HepG2 (cell line): ENCODE results near the gene CAMK2G. TPM values are rescaled to one million over a fixed set of nuclear protein-coding genes. Genes with fewer than 3 reads are reported as not detected.

Experiments used
- BCLAF1 ChIP-seq: fragments of 450-650 bp; IDR thresholded peaks from 2 replicates; pipeline ENCODE4 v1.6.1; 2017; ENCODE audit warnings: mild to moderate bottlenecking
- GABPB1 ChIP-seq: IDR thresholded peaks from 2 replicates; pipeline ENCODE4 v1.6.1; 2016; ENCODE audit warnings: mild to moderate bottlenecking, missing genetic modification reagents, moderate library complexity, missing compliant biosample characterization
- PHF8 ChIP-seq: sonication (generic); formaldehyde crosslinking; IDR thresholded peaks from 2 replicates; pipeline ENCODE4 v1.5.0; 2020; ENCODE audit warnings: missing genetic modification reagents
- YEATS4 ChIP-seq: sonication (generic); formaldehyde crosslinking; IDR thresholded peaks from 2 replicates; pipeline ENCODE4 v1.4.0; 2020; ENCODE audit warnings: missing genetic modification reagents, borderline replicate concordance
- ZBTB14 ChIP-seq: sonication (generic); formaldehyde crosslinking; IDR thresholded peaks from 2 replicates; pipeline ENCODE4 v1.4.0; 2020; ENCODE audit warnings: missing genetic modification reagents
- ZNF235 ChIP-seq: sonication (generic); formaldehyde crosslinking; IDR thresholded peaks from 2 replicates; pipeline ENCODE4 v1.8.1; 2023; ENCODE audit warnings: mild to moderate bottlenecking, missing genetic modification reagents, borderline replicate concordance
- ZNF782 ChIP-seq: sonication (generic); formaldehyde crosslinking; IDR thresholded peaks from 2 replicates; pipeline ENCODE4 v1.4.0; 2020; ENCODE audit warnings: missing genetic modification reagents, mild to moderate bottlenecking, borderline replicate concordance
- ZNF850 ChIP-seq: sonication (generic); formaldehyde crosslinking; conservative IDR thresholded peaks from 2 replicates; pipeline ENCODE4 v1.9.0; 2021; ENCODE audit warnings: mild to moderate bottlenecking, missing genetic modification reagents
- ZSCAN9 ChIP-seq: IDR thresholded peaks from 2 replicates; pipeline ENCODE4 v1.6.1; 2016; ENCODE audit warnings: borderline replicate concordance
- polyA plus RNA-seq, 8 experiments: library from polyadenylated mRNA; depleted of rRNA in 3 of 8; stranded (reverse) in 7 of 8; unstranded in 1 of 8; fragments of >200 nt; fragmentation: Illumina TruSeq in 4 of 8; extraction: Trizol in 4 of 8; gene quantifications; 2 replicates each; pipeline versions ENCODE4 v1.2.1 to v1.2.3, GENCODE V29; 2011 to 2016; ENCODE audit warnings: low read depth in 4 of 8, missing spikeins in 1 of 8, mixed read lengths in 1 of 8; ENCODE audit not compliant: insufficient read depth in 1 of 8
- total RNA-seq, 5 experiments: library from RNA; depleted of rRNA; stranded (reverse); fragments of >200 nt; fragmentation: Illumina TruSeq; extraction: Trizol; gene quantifications; 2 replicates each; pipeline ENCODE4 v1.2.3, GENCODE V29; 2016; ENCODE audit warnings: low read depth in 1 of 5
- TF ChIP-seq, protein P1 (sequence below): sonication (generic); formaldehyde crosslinking; IDR thresholded peaks from 2 replicates; pipeline ENCODE4 v1.4.0; 2020; ENCODE audit warnings: missing genetic modification reagents, borderline replicate concordance
- TF ChIP-seq, protein P2 (sequence below): sonication (generic); formaldehyde crosslinking; IDR thresholded peaks from 2 replicates; pipeline ENCODE4 v1.4.0; 2020; ENCODE audit warnings: missing genetic modification reagents, borderline replicate concordance
- TF ChIP-seq, protein P3 (sequence below): sonication (generic); formaldehyde crosslinking; conservative IDR thresholded peaks from 2 replicates; pipeline ENCODE4 v1.4.0; 2020; ENCODE audit warnings: missing genetic modification reagents
- TF ChIP-seq, protein P4 (sequence below): sonication (generic); formaldehyde crosslinking; IDR thresholded peaks from 2 replicates; pipeline ENCODE4 v1.4.0; 2020; ENCODE audit warnings: missing genetic modification reagents

CAMK2G gene
- total and polyA plus RNA-seq, 2 of the 13 experiments (the other 11 are each of a cell fraction or from before 2014, with no cell fraction given): 15.9 to 18.8 TPM

GRCh38 chr10:73785721-73786511, 88.4 kb downstream of the CAMK2G start (continued):
- TF ChIP-seq, protein P1, sequence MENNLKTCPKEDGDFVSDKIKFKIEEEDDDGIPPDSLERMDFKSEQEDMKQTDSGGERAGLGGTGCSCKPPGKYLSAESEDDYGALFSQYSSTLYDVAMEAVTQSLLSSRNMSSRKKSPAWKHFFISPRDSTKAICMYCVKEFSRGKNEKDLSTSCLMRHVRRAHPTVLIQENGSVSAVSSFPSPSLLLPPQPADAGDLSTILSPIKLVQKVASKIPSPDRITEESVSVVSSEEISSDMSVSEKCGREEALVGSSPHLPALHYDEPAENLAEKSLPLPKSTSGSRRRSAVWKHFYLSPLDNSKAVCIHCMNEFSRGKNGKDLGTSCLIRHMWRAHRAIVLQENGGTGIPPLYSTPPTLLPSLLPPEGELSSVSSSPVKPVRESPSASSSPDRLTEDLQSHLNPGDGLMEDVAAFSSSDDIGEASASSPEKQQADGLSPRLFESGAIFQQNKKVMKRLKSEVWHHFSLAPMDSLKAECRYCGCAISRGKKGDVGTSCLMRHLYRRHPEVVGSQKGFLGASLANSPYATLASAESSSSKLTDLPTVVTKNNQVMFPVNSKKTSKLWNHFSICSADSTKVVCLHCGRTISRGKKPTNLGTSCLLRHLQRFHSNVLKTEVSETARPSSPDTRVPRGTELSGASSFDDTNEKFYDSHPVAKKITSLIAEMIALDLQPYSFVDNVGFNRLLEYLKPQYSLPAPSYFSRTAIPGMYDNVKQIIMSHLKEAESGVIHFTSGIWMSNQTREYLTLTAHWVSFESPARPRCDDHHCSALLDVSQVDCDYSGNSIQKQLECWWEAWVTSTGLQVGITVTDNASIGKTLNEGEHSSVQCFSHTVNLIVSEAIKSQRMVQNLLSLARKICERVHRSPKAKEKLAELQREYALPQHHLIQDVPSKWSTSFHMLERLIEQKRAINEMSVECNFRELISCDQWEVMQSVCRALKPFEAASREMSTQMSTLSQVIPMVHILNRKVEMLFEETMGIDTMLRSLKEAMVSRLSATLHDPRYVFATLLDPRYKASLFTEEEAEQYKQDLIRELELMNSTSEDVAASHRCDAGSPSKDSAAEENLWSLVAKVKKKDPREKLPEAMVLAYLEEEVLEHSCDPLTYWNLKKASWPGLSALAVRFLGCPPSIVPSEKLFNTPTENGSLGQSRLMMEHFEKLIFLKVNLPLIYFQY (CRISPR knock-in tag): no peak
- TF ChIP-seq ZNF782 (CRISPR knock-in tag): 0 out of 2 replicates have a peak, but pooled peaks have one; percentile 7
- peak; percentile 23; the same call in 1 of the 2 replicates for TF ChIP-seq YEATS4 (CRISPR knock-in tag)
- TF ChIP-seq ZBTB14 (CRISPR knock-in tag): peak; percentile 91
- TF ChIP-seq BCLAF1: no peak
- no peak for TF ChIP-seq ZSCAN9
- TF ChIP-seq, protein P2, sequence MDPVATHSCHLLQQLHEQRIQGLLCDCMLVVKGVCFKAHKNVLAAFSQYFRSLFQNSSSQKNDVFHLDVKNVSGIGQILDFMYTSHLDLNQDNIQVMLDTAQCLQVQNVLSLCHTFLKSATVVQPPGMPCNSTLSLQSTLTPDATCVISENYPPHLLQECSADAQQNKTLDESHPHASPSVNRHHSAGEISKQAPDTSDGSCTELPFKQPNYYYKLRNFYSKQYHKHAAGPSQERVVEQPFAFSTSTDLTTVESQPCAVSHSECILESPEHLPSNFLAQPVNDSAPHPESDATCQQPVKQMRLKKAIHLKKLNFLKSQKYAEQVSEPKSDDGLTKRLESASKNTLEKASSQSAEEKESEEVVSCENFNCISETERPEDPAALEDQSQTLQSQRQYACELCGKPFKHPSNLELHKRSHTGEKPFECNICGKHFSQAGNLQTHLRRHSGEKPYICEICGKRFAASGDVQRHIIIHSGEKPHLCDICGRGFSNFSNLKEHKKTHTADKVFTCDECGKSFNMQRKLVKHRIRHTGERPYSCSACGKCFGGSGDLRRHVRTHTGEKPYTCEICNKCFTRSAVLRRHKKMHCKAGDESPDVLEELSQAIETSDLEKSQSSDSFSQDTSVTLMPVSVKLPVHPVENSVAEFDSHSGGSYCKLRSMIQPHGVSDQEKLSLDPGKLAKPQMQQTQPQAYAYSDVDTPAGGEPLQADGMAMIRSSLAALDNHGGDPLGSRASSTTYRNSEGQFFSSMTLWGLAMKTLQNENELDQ (CRISPR knock-in tag): no peak
- TF ChIP-seq, protein P3, sequence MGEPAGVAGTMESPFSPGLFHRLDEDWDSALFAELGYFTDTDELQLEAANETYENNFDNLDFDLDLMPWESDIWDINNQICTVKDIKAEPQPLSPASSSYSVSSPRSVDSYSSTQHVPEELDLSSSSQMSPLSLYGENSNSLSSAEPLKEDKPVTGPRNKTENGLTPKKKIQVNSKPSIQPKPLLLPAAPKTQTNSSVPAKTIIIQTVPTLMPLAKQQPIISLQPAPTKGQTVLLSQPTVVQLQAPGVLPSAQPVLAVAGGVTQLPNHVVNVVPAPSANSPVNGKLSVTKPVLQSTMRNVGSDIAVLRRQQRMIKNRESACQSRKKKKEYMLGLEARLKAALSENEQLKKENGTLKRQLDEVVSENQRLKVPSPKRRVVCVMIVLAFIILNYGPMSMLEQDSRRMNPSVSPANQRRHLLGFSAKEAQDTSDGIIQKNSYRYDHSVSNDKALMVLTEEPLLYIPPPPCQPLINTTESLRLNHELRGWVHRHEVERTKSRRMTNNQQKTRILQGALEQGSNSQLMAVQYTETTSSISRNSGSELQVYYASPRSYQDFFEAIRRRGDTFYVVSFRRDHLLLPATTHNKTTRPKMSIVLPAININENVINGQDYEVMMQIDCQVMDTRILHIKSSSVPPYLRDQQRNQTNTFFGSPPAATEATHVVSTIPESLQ (CRISPR knock-in tag): no peak
- peak; percentile 13; the same call in 1 of the 2 replicates for TF ChIP-seq PHF8 (CRISPR knock-in tag)
- TF ChIP-seq ZNF850 (CRISPR knock-in tag): peak; percentile 43; the same call in 1 of the 2 replicates
- TF ChIP-seq ZNF235 (CRISPR knock-in tag): no peak
- TF ChIP-seq GABPB1: peak; percentile 32; the same call in 1 of the 2 replicates
- TF ChIP-seq, protein P4, sequence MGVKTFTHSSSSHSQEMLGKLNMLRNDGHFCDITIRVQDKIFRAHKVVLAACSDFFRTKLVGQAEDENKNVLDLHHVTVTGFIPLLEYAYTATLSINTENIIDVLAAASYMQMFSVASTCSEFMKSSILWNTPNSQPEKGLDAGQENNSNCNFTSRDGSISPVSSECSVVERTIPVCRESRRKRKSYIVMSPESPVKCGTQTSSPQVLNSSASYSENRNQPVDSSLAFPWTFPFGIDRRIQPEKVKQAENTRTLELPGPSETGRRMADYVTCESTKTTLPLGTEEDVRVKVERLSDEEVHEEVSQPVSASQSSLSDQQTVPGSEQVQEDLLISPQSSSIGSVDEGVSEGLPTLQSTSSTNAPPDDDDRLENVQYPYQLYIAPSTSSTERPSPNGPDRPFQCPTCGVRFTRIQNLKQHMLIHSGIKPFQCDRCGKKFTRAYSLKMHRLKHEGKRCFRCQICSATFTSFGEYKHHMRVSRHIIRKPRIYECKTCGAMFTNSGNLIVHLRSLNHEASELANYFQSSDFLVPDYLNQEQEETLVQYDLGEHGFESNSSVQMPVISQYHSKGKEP (CRISPR knock-in tag): 0 out of 2 replicates have a peak, but pooled peaks have one; percentile 33
